C4-2B (cell line): ENCODE measurements around the gene RALA.
A peak's percentile ranks its signal among the peaks of the same experiment; 100 is the strongest.

Experiments used
- CTCF ChIP-seq: fragments of 450-650 bp; conservative IDR thresholded peaks from 2 replicates; pipeline ENCODE4 v1.5.1; 2017; ENCODE audit warnings: mild to moderate bottlenecking
- ZFX ChIP-seq: fragments of 450-650 bp; IDR thresholded peaks from 2 replicates; pipeline ENCODE4 v1.6.1; 2017

- TF ChIP-seq CTCF, result peak; percentile 82
- no peak for TF ChIP-seq ZFX
These were observed 43.1 kb upstream of the RALA start for GRCh38 chr7:39580149-39580874.
